Head of caudate nucleus (tissue), 42 donors: Measurements from ENCODE around the gene SUPT3H.
"Not testable (repeated sequence)": the region's sequence is repeated elsewhere in the genome, so short reads cannot be mapped to it uniquely, and the experiment has no call there.

Source experiments
- DNase-seq, 42 donors: peaks; one replicate each; pipeline versions ENCODE4 v3.0.0 to v3.0.0-alpha.2; 2020 to 2021; ENCODE audit warnings: mixed read lengths in 7 of 42
- intact Hi-C: fragments of 100-400 bp; cut with DNase I; formaldehyde crosslinking; loops from one replicate; pipeline ENCODE4 v1.15.0; 2022

SUPT3H gene

DNA sequence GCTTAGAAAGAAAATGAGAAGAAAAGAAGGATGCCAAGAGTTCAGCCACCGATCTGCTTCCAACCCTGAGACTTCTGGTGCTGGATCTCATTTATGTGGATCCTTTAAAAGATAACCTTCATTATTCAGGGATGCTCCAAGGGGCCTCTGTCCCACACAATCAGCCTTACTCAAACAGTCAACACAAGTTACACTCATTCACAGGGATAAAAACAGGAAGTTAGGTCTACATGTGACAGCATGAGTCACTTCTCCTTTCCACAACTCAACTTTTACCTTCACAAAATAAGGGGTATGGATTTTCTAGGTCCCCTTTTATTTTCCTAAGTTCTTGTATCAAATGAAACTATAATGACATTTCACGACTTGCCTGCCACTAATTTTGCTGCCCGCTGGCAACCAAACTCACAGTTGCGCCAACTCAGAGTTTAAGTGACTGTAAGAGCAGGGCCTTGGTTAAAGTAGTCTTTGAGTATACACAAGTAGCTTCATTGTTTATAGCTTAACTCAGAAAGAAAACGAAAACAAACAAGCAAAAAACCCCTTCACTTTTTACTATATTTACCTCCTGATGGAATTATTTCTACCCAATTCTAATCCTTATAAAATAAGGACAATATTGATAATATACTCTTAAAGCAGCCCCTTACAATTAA, 328.4 kb downstream of the SUPT3H start:
- intact Hi-C loops = no loop called here
- no peak for DNase-seq

DNA sequence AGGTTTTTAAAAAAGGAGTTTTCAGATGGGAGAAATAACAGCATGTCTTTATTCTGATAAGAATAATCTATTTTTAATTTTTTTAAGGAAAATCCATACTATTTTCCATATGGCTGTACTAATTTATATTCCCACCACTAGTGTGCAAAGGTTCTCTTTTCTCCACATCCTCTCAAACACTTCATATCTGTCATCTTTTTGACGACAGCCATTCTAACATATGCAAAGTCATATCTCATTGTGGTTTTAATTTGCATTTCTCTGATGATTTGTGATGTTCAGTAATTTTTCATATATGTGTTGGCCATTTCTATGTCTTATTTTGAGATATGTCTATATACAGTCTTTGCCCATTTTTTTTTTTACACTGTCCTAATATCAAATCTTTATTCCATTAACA, 330.2 kb downstream of the SUPT3H start:
- intact Hi-C loops = no loop called here
- no peak for DNase-seq

DNA sequence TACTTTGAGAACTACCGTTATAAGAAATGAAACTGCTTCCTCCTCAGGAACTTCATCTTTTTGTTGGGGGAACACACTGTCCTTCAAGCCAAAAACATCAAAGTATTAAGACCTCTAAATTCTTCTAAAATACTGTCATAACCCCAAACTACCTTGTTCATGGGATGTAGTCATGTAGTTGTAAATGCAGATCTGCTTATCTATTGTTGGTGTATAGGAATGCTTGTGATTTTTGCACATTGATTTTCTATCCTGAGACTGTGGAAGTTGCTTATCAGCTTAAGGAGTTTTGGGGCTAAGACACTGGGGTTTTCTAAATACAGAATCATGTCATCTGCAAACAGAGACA, 332.5 kb downstream of the SUPT3H start:
- no peak for DNase-seq
- intact Hi-C loops = no loop called here

DNA sequence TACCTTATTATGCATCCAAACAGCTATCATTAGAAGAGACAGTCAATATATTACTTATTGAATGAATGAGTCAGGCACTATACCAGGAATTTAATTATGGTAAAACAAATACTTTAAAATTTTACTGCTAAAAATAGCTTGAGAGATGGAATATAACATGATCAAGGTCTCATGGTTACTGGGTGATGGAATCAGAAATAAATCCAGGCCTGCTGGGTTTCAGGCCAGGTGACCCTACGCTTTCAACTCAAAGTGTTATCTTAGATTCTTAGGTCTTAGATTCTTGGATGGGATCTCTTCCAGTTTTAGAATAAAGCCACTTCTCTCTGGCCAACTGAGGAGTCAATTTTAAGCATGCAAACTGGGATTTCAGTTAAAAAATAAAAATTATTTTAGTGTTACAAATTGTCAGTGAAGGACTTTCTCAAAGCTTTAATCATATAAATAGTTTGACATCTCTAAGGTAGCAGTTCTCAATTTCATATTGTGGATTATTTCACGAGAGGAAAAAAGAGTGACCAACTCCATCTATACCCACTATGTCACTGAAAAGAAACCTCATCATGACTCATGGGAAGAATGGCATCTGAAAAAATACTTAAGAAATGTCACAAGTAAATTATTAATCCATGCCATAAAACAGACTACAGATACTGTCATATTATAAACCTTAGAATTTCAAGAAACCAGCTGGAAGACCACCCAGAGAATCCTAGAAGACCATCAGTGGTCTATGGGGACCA, 333.1 kb downstream of the SUPT3H start:
- intact Hi-C loops = no loop called here
- DNase-seq = no peak

DNA sequence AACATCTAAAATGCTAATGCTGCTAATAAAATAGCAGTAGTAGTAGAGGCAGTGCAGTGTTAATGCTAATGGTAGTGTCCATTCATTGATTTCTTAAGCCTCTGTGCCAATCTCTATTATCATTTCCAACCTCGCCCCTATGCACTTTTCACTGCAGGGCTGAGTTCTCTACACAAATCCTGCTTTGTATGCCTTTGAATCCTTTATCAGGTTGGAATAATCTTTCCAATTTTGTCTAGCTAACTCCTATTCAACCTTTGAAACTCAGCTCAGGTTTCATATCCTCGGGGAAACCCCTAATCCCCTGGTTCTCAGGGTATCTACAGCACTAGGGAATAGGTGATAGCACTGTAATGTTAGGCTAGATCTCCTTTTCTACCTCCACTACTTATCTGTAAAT, 333.6 kb downstream of the SUPT3H start:
- DNase-seq = no peak
- intact Hi-C loops = no loop called here

DNA sequence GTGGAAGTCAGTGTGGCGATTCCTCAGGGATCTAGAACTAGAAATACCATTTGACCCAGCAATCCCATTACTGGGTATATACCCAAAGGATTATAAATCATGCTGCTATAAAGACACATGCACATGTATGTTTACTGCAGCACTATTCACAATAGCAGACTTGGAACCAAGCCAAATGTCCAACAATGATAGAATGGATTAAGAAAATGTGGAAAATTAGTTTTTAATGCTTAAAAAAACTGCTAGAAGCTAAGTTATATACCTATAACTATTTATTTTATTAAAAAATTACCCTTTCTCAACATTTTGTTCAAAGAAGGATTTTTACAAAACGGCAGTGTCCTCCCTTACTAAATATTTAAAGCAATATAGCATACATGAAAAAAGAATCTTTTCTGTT, 335.1 kb downstream of the SUPT3H start:
- intact Hi-C loops, DNase-seq: not testable (repeated sequence)

DNA sequence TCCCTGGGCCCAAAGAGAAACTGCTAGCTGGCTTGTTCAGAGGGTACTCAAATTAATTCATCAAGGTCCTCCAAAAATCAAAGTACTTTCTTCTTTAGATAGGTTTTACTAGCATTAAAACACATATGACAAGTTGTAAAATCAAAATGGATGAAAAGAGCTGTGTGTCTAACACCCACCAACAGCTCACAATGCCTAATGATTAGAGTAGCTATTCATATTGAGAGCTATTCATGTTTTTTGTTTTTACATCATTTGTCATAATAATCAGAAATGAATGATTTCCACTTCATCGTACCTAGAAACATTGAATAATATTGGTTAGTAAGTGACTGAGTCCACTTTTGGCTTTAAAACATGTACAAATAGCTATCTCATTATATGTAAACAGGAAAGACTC, 339.5 kb downstream of the SUPT3H start:
- intact Hi-C loops = no loop called here
- DNase-seq = no peak

DNA sequence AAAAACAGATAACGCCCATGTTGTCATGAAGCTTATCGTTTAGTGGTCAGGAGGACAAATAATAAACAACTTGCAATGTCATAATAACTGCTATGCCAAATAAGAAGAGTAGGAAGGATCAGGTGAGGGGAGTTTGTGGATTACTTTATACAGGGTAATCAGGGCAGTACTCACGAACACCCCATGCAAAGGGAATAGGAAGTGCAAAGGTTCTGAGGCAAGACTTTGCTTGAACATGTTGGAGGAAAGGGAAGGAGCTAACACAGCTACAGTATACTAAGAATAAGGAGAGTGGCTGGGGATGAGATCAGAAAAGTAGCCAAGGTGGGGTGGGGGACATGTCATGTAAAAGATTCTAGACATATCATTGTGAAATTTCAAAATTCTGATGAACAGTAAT, 341.6 kb downstream of the SUPT3H start:
- intact Hi-C loops = no loop called here
- no peak for DNase-seq

DNA sequence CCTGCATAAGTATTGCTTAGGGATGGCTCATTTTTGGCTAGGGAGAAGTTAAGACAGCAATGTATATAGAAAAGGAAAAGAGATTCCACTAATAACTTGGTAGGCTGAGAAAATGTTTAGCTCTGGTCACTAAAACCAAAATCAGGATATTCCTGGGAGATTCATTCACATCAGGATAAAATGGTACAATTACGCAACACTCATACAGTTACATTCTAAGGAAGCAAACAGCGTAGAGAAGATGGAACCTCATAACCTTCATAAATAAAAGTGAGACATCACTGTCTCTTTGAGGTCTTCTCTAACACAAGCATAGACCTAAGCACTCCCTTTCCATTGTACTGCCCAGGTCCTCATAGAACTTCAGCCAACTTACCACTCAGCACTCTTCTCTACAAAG, 345.3 kb downstream of the SUPT3H start:
- no peak for DNase-seq
- intact Hi-C loops = no loop called here

DNA sequence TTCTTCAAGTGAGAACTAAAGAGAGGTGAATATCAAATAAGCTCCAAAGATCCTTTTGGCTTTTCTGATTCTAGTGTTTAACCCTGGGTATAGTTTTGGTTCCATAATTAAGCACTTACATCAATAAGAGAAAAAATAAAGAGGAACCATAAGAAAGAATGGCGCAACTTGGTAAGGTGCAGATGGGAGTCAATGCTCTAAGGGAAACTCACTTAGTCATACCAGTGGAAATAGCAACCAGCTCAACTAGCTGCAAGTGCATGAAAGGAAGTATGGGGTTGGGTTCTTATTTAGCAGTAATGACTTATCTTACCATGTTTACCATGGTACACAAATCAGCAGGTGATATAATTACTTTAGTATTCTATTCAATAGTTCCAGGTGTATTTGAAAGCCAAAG, 346.1 kb downstream of the SUPT3H start:
- DNase-seq = no peak
- intact Hi-C loops = no loop called here

DNA sequence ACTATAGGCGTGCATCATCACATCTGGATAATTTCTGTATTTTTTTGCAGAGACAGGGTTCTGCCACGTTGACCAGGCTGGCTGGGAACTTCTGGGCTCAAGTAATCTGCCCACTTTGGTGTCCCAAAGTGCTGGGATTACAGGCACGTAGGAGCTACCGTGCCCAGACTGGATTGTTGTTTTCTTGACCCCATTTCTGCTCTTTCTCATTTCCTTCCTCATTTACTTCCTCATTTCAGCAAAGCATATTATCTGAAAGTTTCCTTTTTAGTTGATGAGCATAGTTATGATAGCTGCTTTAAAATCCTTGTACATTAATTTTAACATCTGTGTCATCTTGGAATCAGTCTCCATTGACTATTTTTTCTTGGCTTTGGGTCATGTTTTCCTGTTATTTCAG, 350.6 kb downstream of the SUPT3H start:
- DNase-seq = no peak
- intact Hi-C loops = no loop called here

DNA sequence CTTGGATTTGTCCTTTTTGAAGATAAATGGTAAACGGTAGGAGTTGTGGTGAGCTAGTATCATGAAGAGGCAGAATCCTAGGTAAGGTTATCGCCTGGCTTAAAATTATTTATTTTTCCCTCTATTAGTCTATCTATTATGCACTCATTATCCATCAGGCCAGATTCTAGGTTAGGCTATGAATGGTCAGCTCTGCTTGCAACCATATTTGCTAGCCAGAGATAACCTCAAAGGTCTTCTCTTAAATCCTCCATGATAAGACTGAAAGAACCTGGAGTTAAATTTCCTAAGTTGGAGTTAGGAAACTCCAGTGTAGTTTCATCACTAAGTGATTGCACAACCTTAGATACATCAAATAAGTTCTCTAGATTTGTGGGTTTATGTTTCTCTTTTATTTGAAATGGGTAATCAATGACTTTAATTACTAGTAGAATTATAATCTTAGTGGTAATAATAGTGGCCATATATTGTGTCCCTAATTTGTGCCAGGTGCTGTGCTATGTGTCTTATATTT, 351.7 kb downstream of the SUPT3H start:
- DNase-seq = no peak
- intact Hi-C loops = no loop called here

DNA sequence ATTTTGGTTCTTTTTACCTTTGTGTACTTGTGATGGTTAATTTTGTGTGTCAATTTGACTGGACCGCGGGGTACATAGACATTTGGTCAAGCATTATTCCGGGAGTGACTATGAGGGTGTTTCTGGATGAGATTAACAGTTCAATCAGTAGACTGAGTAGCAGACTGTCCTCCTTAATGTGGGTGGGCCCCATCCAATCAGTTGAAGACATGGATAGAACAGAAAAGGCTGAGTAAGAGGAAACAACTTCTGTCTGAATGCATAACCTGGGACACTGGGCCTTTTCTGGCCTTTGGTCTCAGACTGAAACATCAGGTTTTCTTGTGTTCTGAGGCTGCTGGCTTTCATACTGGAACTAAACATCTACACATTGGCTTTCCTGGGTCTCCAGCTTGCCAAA, 353.1 kb downstream of the SUPT3H start:
- intact Hi-C loops = no loop called here
- DNase-seq = no peak

DNA sequence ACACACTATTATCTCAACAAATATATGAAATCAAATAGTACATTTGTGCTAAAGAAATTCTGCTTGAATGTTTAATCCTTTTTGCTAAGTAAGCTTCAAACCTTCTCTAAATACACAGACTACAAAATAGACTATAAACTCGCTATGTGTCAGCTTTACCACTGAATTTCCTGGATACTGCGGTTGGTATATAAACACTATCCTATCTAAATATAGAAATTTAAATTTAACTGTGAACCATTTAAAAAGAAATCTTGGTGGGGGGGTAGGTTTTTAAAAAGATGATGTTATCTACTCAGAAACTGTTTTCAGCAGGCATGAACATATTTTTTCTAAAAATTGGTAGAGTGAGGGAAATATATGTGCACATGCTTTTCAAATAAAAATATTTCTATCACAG, 356.1 kb downstream of the SUPT3H start:
- DNase-seq = no peak
- intact Hi-C loops = no loop called here

DNA sequence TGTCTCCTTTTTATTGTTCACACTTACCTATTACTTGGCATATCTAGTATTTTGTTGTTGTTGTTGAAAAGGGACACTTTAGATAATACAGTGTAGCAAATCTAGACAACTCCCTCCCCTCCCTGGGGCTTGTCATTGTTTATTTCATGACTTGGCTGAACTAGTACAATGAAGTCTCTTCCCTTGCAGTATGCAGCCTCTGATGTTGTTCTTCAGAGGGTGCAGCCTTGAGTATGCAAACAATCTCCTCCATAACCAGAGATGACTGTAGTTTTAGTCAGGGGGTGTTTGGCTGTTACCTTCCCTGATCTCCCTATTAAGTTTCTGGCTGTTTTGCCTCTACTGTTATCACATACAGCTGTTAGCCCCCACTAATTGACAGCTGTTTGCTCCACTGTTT, 365.0 kb downstream of the SUPT3H start:
- no peak for DNase-seq
- intact Hi-C loops = no loop called here

DNA sequence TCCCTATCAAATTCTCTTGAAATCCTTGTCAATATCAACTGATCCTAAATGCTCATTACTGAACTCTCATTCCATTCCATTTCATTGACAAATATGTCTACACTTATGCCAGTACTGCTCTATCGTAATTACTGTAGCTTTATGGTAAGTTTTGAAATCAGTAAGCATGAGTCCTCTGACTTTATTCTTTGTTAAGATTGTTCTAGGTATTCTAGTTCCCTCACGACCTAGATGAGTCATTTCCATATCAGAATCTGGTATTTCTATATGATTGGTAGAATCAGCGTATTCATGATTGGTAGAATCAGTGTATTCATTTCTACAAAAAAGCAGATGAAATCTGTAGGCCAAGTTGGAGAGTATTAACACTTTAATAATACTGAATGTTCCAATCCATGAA, 368.2 kb downstream of the SUPT3H start:
- DNase-seq = no peak
- intact Hi-C loops = no loop called here

DNA sequence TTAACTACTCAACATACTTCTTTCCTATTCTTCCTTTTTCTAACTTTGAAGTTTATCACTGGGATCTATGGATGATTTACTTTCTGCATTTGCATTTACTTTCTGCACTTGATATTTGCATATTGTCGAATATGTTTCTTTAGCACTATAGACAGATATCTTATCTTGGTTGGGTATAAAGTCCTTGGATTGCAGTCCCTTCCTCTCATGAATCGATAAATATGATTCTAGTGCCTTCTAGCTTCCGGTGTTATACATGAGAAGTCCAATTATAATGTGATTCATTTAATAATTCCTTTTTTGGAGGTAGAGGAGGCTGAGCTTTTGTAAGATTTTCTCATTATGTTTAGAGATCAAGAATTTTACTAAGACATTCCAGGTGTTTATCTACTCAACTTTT, 370.8 kb downstream of the SUPT3H start:
- intact Hi-C loops = no loop called here
- DNase-seq = no peak

DNA sequence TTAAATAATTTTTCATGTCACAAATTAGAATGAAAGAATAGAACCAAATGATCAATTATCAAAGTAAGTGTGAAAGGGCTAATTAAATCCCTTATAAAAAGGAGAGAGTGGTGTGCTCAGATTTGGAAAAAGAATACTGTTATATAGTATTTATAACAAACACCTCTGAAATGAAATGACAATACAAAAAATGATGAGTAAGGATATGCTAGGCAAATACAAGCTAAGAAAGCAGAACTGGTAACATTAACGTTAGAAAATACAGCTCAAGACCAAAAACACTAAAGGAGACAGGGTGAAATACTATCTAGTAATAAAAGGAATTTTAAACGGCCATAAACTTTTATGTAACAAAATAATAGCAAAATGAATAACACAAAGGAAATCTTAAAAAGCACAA, 373.8 kb downstream of the SUPT3H start:
- no peak for DNase-seq
- intact Hi-C loops = no loop called here

DNA sequence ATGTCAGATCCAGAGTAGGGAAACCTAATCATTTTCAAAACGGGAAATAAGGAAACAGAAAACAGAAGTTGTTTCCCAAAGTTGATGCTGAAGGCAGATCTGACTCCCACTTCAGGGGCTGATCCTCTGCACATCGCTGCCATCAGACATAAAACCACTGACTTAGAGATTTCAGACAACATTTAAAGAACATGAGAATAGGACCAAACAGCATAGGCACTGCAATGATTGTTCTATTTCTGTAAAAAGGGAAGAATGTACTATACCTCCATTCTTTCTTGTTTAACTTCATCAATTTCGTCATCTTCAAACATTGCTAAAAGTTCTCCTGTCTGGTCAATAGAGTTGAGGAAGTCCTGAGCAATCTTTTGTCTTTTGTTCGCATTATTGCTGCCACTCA, 374.3 kb downstream of the SUPT3H start:
- intact Hi-C loops = no loop called here
- DNase-seq = peak in 2 of 42 donors; percentile 4 to 5

DNA sequence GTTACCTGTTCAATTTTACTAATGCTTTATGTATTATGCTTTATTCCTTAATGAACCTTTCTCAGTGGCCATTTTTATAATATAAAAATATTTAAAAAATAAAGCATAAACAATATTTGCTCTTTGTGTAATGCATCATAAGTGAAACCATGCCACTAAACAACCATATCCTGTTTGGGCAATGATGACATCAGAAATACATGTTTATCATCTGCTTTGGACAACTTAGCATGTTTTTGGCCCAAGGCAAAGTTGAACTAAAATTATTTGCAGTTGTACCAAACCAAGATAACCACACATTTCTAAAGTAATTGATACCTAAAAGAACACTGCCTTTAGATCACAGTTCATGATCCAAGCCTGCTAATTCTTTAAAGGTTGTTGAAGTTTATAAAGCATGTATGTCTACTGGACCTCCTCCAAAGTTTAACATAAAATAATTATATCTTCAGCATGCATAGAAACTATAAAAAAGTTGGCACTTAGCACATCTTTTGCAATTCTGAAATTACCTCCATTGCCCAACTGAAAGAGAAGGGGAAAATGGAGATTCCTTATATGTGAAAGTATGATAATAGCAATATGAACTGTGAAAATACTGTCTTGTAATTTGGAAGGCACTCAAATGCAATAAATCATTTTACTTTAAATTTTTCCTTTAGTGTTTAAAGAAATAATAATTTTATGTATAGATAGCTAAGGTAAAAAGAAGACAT, 375.2 kb downstream of the SUPT3H start:
- intact Hi-C loops = no loop called here
- no peak for DNase-seq

DNA sequence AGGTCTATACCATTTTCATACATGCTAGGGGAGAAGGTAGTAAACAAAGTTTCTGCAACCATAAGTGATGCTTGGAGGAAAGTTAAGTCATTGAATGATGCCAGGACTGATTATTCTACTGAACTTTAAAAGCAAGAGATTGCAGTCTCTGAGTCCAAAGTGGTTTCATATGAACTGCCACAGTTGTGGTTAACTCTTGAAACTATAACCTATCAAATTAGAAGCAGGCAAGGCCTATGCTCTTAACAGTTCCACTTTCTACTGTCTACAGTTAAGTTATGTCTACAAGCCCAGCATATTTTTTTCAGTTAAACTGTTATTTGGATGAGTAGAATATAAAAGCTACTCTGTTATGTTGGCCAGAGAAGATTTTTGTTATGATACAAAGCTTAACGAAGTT, 376.1 kb downstream of the SUPT3H start:
- DNase-seq = no peak
- intact Hi-C loops = no loop called here
